Measurements from ENCODE around the gene ALDH3B2. TPM values are rescaled to one million over a fixed set of nuclear protein-coding genes. Genes with fewer than 3 reads are reported as not detected.
A peak's percentile ranks its signal among the peaks of the same experiment; 100 is the strongest.
"Not testable (repeated sequence)": the region's sequence is repeated elsewhere in the genome, so short reads cannot be mapped to it uniquely, and the experiment has no call there.

Gene ALDH3B2
- total RNA-seq, 1 experiment from 2014 or later = not detected

- DNase-seq (ENCODE audit: low read depth) = no peak
Measured at GRCh38 chr11:67631411-67631810, 43.0 kb downstream of the ALDH3B2 start.

- no peak for DNase-seq (ENCODE audit: low read depth)
Measured at GRCh38 chr11:67630943-67631331, 43.5 kb downstream of the ALDH3B2 start.

GRCh38 chr11:67630228-67630942 is 44.0 kb downstream of the ALDH3B2 start:
- DNase-seq (ENCODE audit: low read depth) = peak; percentile 86

GRCh38 chr11:67629386-67630227 is 44.8 kb downstream of the ALDH3B2 start, which contains the start of gene NUDT8:
Gene NUDT8 (minus strand): TSS chr11:67629937. CDS start chr11:67629911, 26 bp downstream.
- DNase-seq (ENCODE audit: low read depth) = peak; percentile 71

- no peak for DNase-seq (ENCODE audit: low read depth)
Measured at GRCh38 chr11:67628710-67629385, 45.6 kb downstream of the ALDH3B2 start.

GRCh38 chr11:67627812-67628624 is 46.4 kb downstream of the ALDH3B2 start:
- no peak for DNase-seq (ENCODE audit: low read depth)

- no peak for DNase-seq (ENCODE audit: low read depth)
Measured at GRCh38 chr11:67627441-67627811, 47.0 kb downstream of the ALDH3B2 start.

- DNase-seq (ENCODE audit: low read depth) = no peak
Measured at GRCh38 chr11:67626970-67627369, 47.5 kb downstream of the ALDH3B2 start.

GRCh38 chr11:67626131-67626833 is 48.1 kb downstream of the ALDH3B2 start:
- DNase-seq (ENCODE audit: low read depth) = not testable (repeated sequence)

GRCh38 chr11:67623795-67624194 is 50.6 kb downstream of the ALDH3B2 start:
- DNase-seq (ENCODE audit: low read depth) = not testable (repeated sequence)

GRCh38 chr11:67622905-67623304 is 51.5 kb downstream of the ALDH3B2 start:
- DNase-seq (ENCODE audit: low read depth) = not testable (repeated sequence)

- not testable (repeated sequence) for DNase-seq (ENCODE audit: low read depth)
Measured at GRCh38 chr11:67621928-67622327, 52.5 kb downstream of the ALDH3B2 start.

GRCh38 chr11:67620621-67621020 is 53.8 kb downstream of the ALDH3B2 start:
- DNase-seq (ENCODE audit: low read depth) = peak; percentile 46

- peak; percentile 62 for DNase-seq (ENCODE audit: low read depth)
Measured at GRCh38 chr11:67619683-67620618, 54.5 kb downstream of the ALDH3B2 start.

GRCh38 chr11:67618901-67619659 is 55.3 kb downstream of the ALDH3B2 start:
- not testable (repeated sequence) for DNase-seq (ENCODE audit: low read depth)

- no peak for DNase-seq (ENCODE audit: low read depth)
Measured at GRCh38 chr11:67617243-67617953, 57.0 kb downstream of the ALDH3B2 start.

- DNase-seq (ENCODE audit: low read depth) = no peak
Measured at GRCh38 chr11:67616431-67617242, 57.8 kb downstream of the ALDH3B2 start.
